Esophagus muscularis mucosa (tissue), 4 donors: ENCODE measurements around the gene EDA. TPM values are rescaled to one million over a fixed set of nuclear protein-coding genes. Genes with fewer than 3 reads are reported as not detected.

Experiments used
- DNase-seq: peaks from one replicate; pipeline ENCODE4 v3.0.0-alpha.2; 2017; ENCODE audit errors: extremely low spot score
- H3K27ac ChIP-seq, 4 donors: fragments of 200-600 bp; sonication (generic); replicated peaks in 1 of 4; 1 replicate in 3 of 4; 2 replicates in 1 of 4; pipeline ENCODE4 v1.5.1; 2016 to 2019; ENCODE audit warnings: mild to moderate bottlenecking in 1 of 4
- H3K27me3 ChIP-seq, 4 donors: fragments of 200-600 bp; sonication (generic); one replicate each; pipeline versions ENCODE4 v1.5.1 to v1.6.0; 2016 to 2019
- H3K36me3 ChIP-seq, 4 donors: fragments of 200-600 bp; sonication (generic); one replicate each; pipeline ENCODE4 v1.5.1; 2016 to 2019
- H3K4me1 ChIP-seq, 4 donors: fragments of 200-600 bp; sonication (generic); one replicate each; pipeline ENCODE4 v1.5.1; 2016 to 2019
- H3K4me3 ChIP-seq, 4 donors: fragments of 200-600 bp; sonication (generic); 1 replicate in 2 of 4; 2 replicates in 2 of 4; pipeline ENCODE4 v1.5.1; 2016 to 2019; ENCODE audit warnings: mild to moderate bottlenecking in 4 of 4, moderate library complexity in 1 of 4
- H3K9me3 ChIP-seq, 4 donors: fragments of 200-600 bp; sonication (generic); 1 replicate in 3 of 4; 2 replicates in 1 of 4; pipeline ENCODE4 v1.5.1; 2016 to 2019
- EP300 ChIP-seq: sonication (generic); formaldehyde crosslinking; IDR thresholded peaks from one replicate; pipeline ENCODE4 v1.6.1; 2017; ENCODE audit warnings: antibody characterized with exemption
- POLR2A ChIP-seq: fragments of 450-650 bp; IDR thresholded peaks from one replicate; pipeline ENCODE4 v1.6.1; 2017; ENCODE audit warnings: antibody characterized with exemption, moderate library complexity, mild to moderate bottlenecking, low read depth
- POLR2AphosphoS5 ChIP-seq, 2 donors: sonication (generic); formaldehyde crosslinking; IDR thresholded peaks; one replicate each; pipeline ENCODE4 v1.6.1; 2017; ENCODE audit warnings: antibody characterized with exemption in 2 of 2
- WGBS: methylation state at CpG from one replicate; pipeline ENCODE4 v1.1.5; 2018; 5-methylcytosine and 5-hydroxymethylcytosine counted together
- intact Hi-C: fragments of 100-400 bp; cut with DNase I; formaldehyde crosslinking; loops from one replicate; pipeline ENCODE4 v1.15.1; 2023
- total RNA-seq, 4 donors: library from RNA; depleted of rRNA; stranded (reverse); fragments of >200 nt; gene quantifications; one replicate each; pipeline versions ENCODE4 v1.1.0 to v1.2.1, GENCODE V29; 2016
- TF ChIP-seq, protein P1 (sequence below), 3 experiments: fragments of 200-600 bp in 2 of 3; fragments of 450-650 bp in 1 of 3; sonication (generic) in 2 of 3; IDR thresholded peaks; one replicate each; pipeline ENCODE4 v1.5.1; 2017 to 2019; ENCODE audit warnings: antibody characterized with exemption in 3 of 3, mild to moderate bottlenecking in 2 of 3, moderate library complexity in 1 of 3

The EDA gene
- total RNA-seq, 4 donors from 2014 or later = 4.3 to 10.9 (median 6.3) TPM

DNA sequence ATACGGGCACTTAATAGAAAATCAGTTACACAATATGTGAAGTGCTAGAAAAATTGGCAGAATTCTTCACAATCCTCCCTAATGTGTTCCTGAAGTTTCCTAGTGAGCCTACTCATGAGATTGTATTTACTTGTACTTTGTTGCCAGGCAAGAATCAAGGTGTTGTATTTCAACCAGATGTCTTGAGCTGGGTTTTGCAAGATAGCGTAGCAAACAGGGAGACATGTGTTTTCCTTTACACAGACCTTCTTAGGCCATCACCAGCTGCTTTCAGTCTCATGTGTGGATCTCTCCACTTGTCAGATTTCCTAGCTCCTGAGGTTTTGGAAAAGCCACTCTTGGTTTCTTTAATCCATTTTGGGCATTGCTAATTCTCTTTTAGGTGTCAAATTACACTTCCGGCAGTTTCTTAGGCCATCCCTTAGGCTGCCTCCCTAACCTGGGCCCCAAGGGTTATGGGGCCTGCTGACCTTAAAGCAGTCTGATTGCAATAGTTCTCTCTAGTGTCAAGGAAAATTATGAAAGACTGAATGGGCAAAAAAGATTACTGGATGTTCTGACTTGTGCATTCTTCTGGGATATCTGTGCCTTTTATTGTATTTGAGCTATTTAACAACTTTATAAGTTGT, 12.2 kb upstream of the EDA start:
- H3K36me3 ChIP-seq = no peaks in the 10 kb centered on the region
- no peak for DNase-seq
- H3K9me3 ChIP-seq = no peaks in the 10 kb centered on the region
- no peaks in the 10 kb centered on the region for H3K4me1 ChIP-seq
- no peak overlapping the region for H3K27ac ChIP-seq
- 63% methylated on average over 3 of the region's 3 CpGs for WGBS
- TF ChIP-seq EP300 (no peak), POLR2A (no peak)
- H3K4me3 ChIP-seq = no peak overlapping the region
- H3K27me3 ChIP-seq = no peaks in the 10 kb centered on the region
- intact Hi-C loops = no loop called here

DNA sequence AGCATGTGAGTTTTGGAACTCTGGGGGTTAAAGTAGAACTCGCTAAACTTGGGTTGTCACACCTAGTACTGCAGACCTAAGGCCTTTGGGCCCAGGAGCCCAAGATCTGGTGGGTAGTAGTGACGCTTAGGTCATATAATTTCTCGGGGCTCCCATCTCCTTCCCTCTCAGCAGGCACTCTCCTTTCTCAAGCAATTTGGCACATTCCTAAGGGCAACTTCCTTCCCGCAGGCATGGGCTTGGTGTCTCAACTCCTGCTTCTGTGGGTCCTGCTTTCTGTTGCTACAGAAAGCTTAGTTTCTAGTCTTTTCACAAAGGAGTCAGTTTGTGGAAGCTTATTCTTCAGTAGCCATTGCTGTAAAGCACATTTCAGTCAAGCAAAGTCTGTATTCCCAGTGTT, 10.4 kb upstream of the EDA start:
- no peak overlapping the region for H3K4me3 ChIP-seq
- no peaks in the 10 kb centered on the region for H3K27me3 ChIP-seq
- WGBS = 75% methylated on average over 4 of the region's 4 CpGs
- no peaks in the 10 kb centered on the region for H3K4me1 ChIP-seq
- no peak for TF ChIP-seq POLR2AphosphoS5 (IDR thresholded peaks at IDR 0.05)
- no peak for TF ChIP-seq POLR2A
- TF ChIP-seq, protein P1, sequence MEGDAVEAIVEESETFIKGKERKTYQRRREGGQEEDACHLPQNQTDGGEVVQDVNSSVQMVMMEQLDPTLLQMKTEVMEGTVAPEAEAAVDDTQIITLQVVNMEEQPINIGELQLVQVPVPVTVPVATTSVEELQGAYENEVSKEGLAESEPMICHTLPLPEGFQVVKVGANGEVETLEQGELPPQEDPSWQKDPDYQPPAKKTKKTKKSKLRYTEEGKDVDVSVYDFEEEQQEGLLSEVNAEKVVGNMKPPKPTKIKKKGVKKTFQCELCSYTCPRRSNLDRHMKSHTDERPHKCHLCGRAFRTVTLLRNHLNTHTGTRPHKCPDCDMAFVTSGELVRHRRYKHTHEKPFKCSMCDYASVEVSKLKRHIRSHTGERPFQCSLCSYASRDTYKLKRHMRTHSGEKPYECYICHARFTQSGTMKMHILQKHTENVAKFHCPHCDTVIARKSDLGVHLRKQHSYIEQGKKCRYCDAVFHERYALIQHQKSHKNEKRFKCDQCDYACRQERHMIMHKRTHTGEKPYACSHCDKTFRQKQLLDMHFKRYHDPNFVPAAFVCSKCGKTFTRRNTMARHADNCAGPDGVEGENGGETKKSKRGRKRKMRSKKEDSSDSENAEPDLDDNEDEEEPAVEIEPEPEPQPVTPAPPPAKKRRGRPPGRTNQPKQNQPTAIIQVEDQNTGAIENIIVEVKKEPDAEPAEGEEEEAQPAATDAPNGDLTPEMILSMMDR (IDR thresholded peaks at IDR 0.05) = no peak
- TF ChIP-seq EP300 = no peak
- H3K9me3 ChIP-seq = no peaks in the 10 kb centered on the region
- DNase-seq = no peak
- intact Hi-C loops = no loop called here
- no peaks in the 10 kb centered on the region for H3K36me3 ChIP-seq
- H3K27ac ChIP-seq = no peak overlapping the region

DNA sequence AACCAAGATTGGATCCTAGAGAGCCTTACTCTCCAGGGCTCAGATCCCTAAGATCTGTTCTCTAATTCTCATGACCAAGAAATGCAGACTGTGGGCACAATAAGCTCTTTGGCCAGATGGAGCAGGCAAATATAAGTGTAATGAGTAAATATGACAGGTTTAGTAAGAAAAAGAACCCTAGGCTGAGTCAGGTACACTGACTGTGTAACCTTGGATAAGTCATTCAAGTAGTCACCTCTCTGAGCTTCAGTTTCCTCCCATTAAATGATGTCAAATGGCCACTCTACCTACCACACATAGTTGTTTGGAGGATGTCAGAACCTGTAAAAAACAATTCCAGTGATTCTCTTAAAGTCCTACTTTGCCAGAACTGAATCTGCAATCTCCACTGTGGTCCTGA, 8.3 kb upstream of the EDA start:
- H3K9me3 ChIP-seq = no peaks in the 10 kb centered on the region
- intact Hi-C loops = no loop called here
- H3K4me3 ChIP-seq = no peak overlapping the region
- H3K27me3 ChIP-seq = no peaks in the 10 kb centered on the region
- no peaks in the 10 kb centered on the region for H3K4me1 ChIP-seq
- no peak overlapping the region for H3K27ac ChIP-seq
- no peaks in the 10 kb centered on the region for H3K36me3 ChIP-seq
- TF ChIP-seq POLR2A = no peak
- no peak for TF ChIP-seq POLR2AphosphoS5 (IDR thresholded peaks at IDR 0.05)
- TF ChIP-seq, protein P1 (IDR thresholded peaks at IDR 0.05) = no peak
- no peak for TF ChIP-seq EP300
- no peak for DNase-seq

DNA sequence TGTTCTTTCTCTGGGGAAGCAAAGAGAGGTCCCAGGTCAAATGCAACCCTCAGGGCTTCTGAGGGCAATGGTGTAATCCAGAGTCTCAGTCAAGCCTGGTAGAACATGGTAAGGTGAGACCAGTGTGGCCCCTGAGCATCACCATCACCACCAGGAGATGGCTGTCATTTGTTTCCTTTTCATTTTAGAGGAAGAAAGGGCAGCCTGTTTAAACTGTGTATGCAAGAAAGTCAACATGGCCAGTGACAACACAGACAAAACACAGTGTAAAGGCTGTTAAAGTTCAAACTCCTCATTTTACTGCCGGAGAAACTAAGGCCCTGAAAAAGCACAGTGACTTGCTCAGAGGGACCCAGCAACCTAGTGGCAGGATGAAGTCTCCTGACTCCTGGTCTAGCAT, 2.0 kb upstream of the EDA start:
- H3K4me3 ChIP-seq = no peak overlapping the region
- no peaks in the 10 kb centered on the region for H3K9me3 ChIP-seq
- no peaks in the 10 kb centered on the region for H3K36me3 ChIP-seq
- no peak for DNase-seq
- H3K4me1 ChIP-seq = peaks cover 0 to 13% (median 6%) of the 10 kb centered on the region in 4 donors
- TF ChIP-seq EP300 (no peak), POLR2A (no peak), POLR2AphosphoS5 (IDR thresholded peaks at IDR 0.05) (no peak)
- TF ChIP-seq, protein P1 (IDR thresholded peaks at IDR 0.05) = no peak
- H3K27ac ChIP-seq = no peak overlapping the region
- WGBS = 80% methylated on average over 1 of the region's 1 CpG
- intact Hi-C loops = no loop called here
- no peaks in the 10 kb centered on the region for H3K27me3 ChIP-seq

DNA sequence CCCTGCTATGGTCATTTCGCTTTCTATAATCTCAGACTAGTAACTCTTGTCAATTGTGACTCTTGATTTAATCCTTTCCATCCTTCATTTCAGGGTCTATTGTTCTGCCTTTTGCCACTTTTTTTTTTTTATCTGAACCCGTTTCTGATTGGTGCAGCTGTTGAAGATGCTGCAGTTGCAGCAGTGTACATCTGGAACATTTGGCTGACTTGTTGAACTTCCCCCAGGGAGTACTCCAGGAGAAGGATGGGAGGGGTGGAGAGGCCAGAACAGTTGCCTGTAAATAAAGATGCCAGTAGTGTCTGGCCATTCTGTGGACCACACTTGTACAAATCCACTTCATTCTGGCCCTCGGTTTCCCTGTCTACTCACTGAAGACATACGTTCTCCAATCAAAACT, 1.0 kb upstream of the EDA start:
- TF ChIP-seq POLR2AphosphoS5 (IDR thresholded peaks at IDR 0.05) (no peak), EP300 (no peak)
- TF ChIP-seq, protein P1 (IDR thresholded peaks at IDR 0.05) = no peak
- Histone ChIP-seq H3K4me3 (peak overlapping the region in 1 of 4 donors; percentile 68), H3K9me3 (no peaks in the 10 kb centered on the region), H3K4me1 (peaks cover 0 to 13% (median 6%) of the 10 kb centered on the region in 4 donors), H3K36me3 (no peaks in the 10 kb centered on the region), H3K27me3 (no peaks in the 10 kb centered on the region), H3K27ac (no peak overlapping the region)
- DNase-seq = no peak
- intact Hi-C loops = loop anchor here (5.0 kb wide), 1 partner anchor 412 kb away; no protein-coding TSS in a partner anchor
- WGBS = 49% methylated on average over 4 of the region's 4 CpGs
